22Rv1 (cell line): ENCODE measurements around the gene PDCD5.

Experiments used
- CTCF ChIP-seq: fragments of 450-650 bp; IDR thresholded peaks from 2 replicates; pipeline ENCODE4 v1.5.1; 2017; ENCODE audit warnings: mild to moderate bottlenecking
- ZFX ChIP-seq: fragments of 450-650 bp; IDR thresholded peaks from 2 replicates; pipeline ENCODE4 v1.6.1; 2017; ENCODE audit warnings: antibody characterized with exemption, borderline replicate concordance

GRCh38 chr19:32550666-32551065 is 30.3 kb upstream of the PDCD5 start:
- TF ChIP-seq CTCF = no peak
- no peak for TF ChIP-seq ZFX
